Left lung (tissue), 10 donors: ENCODE measurements around the gene USF2. TPM values are rescaled to one million over a fixed set of nuclear protein-coding genes. Genes with fewer than 3 reads are reported as not detected.
A peak's percentile ranks its signal among the peaks of the same experiment; 100 is the strongest.

Experiments
- ATAC-seq: fragments of 200-7000 bp; cut with Tn5 transposase; one replicate; pipeline ENCODE4 v1.9.1; 2020; ENCODE audit warnings: moderate library complexity
- DNase-seq, 4 donors: peaks; one replicate each; pipeline ENCODE4 v3.0.0-alpha.2; 2013 to 2020
- H3K27ac ChIP-seq, 2 donors: fragments of 200-600 bp; sonication (generic) in 1 of 2; one replicate each; pipeline versions ENCODE4 v1.5.0 to v1.8.0; 2020 to 2021
- H3K27me3 ChIP-seq, 2 donors: fragments of 200-600 bp; sonication (generic) in 1 of 2; one replicate each; pipeline versions ENCODE4 v1.5.0 to v1.8.0; 2020 to 2021
- H3K36me3 ChIP-seq, 2 donors: fragments of 200-600 bp; sonication (generic) in 1 of 2; one replicate each; pipeline versions ENCODE4 v1.5.0 to v1.8.0; 2020 to 2021
- H3K4me1 ChIP-seq, 2 donors: fragments of 200-600 bp; one replicate each; pipeline ENCODE4 v1.8.0; 2021
- H3K4me3 ChIP-seq, 2 donors: fragments of 200-600 bp; sonication (generic) in 1 of 2; one replicate each; pipeline versions ENCODE4 v1.5.0 to v1.8.0; 2020 to 2021; ENCODE audit warnings: mild to moderate bottlenecking in 1 of 2
- H3K9me3 ChIP-seq, 2 donors: fragments of 200-600 bp; sonication (generic) in 1 of 2; one replicate each; pipeline versions ENCODE4 v1.5.0 to v1.8.0; 2020 to 2021
- intact Hi-C, 2 donors: fragments of 100-400 bp; cut with DNase I; formaldehyde crosslinking; loops; one replicate each; pipeline versions ENCODE4 v1.11.2 to v1.14.2; 2022
- polyA plus RNA-seq, 6 donors: library from polyadenylated mRNA; unstranded; fragments of 120-200 nt; gene quantifications; one replicate each; pipeline ENCODE4 v1.2.1, GENCODE V29; 2013; ENCODE audit not compliant: insufficient read length in 6 of 6
- total RNA-seq, 2 donors: library from RNA; stranded (reverse); fragmentation: NEBNext Ultra II Directional; extraction: Animal tissue kit (Norgen Biotek cat#: 25700); gene quantifications; one replicate each; pipeline ENCODE4 v1.2.1, GENCODE V29; 2021
- TF ChIP-seq, protein P1 (sequence below), 2 donors: fragments of 200-600 bp; sonication (generic) in 1 of 2; IDR thresholded peaks; one replicate each; pipeline versions ENCODE4 v1.5.0 to v1.8.0; 2021; ENCODE audit warnings: antibody characterized with exemption in 2 of 2
- donor health status: DM: no; HTN: yes; CAD: no.
- donor health status: DM: no; HTN: no; CAD: no.

The USF2 gene
- total and polyA plus RNA-seq, 8 donors: 123 to 187 (median 162) TPM

DNA sequence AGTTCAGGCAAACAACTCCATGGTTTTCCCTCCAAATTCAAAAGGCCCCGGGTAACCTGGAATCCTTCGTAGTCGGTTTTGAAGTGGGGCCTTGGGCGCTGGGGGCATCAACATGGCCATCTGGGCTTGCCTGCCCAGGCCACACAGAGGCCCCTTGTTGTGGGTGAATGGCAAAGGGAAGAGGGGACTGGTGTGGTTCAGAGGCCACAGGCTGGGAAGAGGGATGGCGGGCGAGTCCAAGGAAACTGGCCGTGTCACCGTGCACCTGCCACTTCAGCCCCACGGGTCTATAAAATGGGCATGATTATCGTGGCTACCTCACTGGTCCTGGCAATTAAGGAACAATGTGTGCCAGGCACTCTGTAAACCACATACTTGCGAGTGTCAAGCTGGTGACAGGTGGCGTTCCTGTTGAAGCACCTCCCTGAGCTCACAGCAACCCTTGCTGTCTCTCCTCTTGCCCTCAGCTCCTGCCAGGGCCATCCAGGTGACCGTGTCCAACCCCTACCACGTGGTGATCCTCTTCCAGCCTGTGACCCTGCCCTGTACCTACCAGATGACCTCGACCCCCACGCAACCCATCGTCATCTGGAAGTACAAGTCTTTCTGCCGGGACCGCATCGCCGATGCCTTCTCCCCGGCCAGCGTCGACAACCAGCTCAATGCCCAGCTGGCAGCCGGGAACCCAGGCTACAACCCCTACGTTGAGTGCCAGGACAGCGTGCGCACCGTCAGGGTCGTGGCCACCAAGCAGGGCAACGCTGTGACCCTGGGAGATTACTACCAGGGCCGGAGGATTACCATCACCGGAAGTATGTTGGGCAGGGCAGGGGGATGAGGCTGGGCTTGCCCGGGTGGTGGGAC, 18.7 kb upstream of the USF2 start:
- DNase-seq: peak in 2 of 4 donors; percentile 30 to 69
- Histone ChIP-seq H3K27ac (peak overlapping the region in 1 of 2 donors; percentile 89), H3K36me3 (peaks cover 0 to 7% of the 10 kb centered on the region in 2 donors), H3K27me3 (peaks cover 11 to 42% of the 10 kb centered on the region in 2 donors), H3K9me3 (no peaks in the 10 kb centered on the region), H3K4me1 (peaks cover 3 to 29% of the 10 kb centered on the region in 2 donors), H3K4me3 (peak overlapping the region; percentile 45 to 57)
- no peak for ATAC-seq
- TF ChIP-seq, protein P1, sequence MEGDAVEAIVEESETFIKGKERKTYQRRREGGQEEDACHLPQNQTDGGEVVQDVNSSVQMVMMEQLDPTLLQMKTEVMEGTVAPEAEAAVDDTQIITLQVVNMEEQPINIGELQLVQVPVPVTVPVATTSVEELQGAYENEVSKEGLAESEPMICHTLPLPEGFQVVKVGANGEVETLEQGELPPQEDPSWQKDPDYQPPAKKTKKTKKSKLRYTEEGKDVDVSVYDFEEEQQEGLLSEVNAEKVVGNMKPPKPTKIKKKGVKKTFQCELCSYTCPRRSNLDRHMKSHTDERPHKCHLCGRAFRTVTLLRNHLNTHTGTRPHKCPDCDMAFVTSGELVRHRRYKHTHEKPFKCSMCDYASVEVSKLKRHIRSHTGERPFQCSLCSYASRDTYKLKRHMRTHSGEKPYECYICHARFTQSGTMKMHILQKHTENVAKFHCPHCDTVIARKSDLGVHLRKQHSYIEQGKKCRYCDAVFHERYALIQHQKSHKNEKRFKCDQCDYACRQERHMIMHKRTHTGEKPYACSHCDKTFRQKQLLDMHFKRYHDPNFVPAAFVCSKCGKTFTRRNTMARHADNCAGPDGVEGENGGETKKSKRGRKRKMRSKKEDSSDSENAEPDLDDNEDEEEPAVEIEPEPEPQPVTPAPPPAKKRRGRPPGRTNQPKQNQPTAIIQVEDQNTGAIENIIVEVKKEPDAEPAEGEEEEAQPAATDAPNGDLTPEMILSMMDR (IDR thresholded peaks at IDR 0.05): no peak
- intact Hi-C loops: no loop called here

DNA sequence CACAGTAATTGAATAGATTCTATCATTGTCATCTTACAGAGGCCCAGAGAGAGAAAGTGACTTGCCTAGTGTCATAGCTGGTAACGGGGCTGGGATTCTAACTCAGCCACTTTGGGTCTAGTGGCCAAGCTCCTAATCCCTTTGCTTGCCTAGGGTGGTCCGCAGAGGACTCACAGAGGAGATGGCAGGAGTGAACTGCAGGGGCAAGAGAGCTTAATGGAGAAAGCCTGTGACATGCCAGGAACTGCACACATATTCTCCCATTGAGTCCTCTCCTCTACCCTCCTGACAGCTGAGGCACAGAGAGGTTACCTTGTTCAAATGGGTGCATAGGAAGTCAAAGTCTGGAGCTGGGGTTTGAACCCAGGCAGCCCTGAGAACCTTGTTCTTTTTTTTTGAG, 17.3 kb upstream of the USF2 start:
- ATAC-seq (no peak), DNase-seq (no peak)
- Histone ChIP-seq H3K9me3 (no peaks in the 10 kb centered on the region), H3K4me1 (peaks cover 3 to 29% of the 10 kb centered on the region in 2 donors), H3K27me3 (peaks cover 11 to 42% of the 10 kb centered on the region in 2 donors), H3K27ac (no peak overlapping the region), H3K36me3 (peaks cover 0 to 7% of the 10 kb centered on the region in 2 donors), H3K4me3 (no peak overlapping the region)
- TF ChIP-seq, protein P1 (IDR thresholded peaks at IDR 0.05): no peak
- intact Hi-C loops: no loop called here

DNA sequence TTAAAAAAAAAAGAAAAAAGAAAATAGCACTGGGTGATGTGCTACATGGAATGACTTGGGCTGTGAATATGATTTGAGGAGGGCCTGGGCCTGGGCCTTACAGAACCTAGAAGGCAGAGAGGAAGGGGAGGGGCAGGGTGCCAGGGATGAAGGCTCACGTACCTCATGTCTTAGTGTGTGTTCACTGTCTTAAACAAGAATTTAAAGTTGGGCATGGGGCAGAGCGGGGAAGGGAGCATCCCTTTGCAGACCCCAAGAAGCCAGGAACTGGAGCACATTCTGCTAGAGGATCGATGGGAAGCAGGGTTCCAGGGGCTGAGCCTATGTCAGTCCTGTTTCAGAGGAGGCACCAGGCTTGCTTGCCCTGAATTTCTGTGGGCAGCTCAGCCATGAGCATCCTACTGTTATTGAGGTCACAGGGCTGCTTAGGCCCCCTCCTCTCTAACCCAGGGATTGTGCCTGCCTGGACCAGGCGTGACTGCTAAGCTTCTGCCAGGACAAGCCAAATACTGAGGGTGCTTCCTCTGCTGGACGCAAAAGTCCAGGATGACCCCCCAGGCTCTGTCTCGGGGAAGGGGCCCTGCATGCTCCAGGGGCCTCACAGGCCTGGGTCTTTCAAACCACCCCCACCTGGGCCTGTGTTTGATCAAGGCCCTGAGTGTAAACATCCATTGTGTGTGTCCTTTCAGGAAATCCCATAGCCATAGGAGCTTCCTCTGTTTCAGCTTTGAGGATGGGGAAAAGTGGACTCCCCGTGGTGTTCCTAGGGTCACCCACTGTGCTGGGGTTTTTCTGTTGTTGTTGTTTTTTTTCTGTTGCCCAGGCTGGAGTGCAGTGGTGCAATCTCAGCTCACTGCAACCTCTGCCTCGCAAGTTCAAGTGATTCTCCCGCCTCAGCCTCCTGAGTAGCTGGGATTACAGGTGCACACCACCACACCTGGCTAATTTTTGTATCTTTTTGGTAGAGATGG, 15.2 kb upstream of the USF2 start:
- Histone ChIP-seq H3K27me3 (peaks cover 2 to 23% of the 10 kb centered on the region in 2 donors), H3K9me3 (no peaks in the 10 kb centered on the region), H3K36me3 (peaks cover 0 to 7% of the 10 kb centered on the region in 2 donors), H3K27ac (peak overlapping the region in 1 of 2 donors; percentile 60), H3K4me1 (peaks cover 0 to 17% of the 10 kb centered on the region in 2 donors), H3K4me3 (no peak overlapping the region)
- DNase-seq (peak in 2 of 4 donors; percentile 10 to 40), ATAC-seq (no peak)
- TF ChIP-seq, protein P1 (IDR thresholded peaks at IDR 0.05): no peak
- intact Hi-C loops: no loop called here

DNA sequence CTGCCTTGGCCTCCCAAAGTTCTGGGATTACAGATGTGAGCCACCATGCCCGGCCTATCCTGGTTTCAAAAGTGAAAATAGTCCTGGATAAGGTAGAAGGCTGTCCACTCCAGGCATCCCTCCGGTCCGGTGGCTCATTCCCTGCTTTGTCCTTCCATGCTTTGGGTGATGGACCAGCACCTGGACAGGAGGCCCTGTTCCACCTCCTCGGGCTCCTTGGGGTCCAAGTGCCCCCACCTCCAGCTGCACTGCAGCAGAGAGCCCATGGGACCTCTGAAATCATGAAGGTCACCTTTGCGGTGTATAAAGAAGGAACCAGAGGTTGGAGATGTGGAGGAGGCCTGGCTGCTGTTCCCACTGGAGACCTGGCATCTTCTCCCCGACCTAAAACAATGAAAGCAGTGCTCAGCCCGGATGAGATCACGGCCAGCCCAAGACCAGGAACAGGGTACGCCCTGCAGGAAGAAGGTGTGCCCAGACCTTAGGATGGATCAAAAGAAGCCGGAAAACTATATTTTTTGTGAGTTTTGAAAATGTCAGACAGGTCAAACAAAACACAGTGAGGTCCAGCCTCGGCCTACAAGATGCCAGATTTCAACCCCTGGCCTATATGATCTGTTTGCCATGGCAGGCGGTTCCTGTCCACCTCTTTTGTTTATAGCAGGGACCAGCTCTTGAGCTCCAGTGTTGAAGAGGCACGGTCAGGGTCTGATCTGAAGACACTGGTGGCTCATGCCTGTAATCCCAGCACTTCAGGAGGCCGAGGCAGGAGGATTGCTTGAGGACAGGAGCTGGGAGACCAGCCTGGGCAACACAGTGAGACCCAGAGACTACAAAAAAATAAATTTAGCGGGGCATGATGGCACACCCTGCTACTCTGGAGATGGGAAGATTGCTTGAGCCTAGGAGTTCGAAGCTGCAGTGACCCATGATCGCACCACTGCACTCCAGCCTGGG, 14.1 kb upstream of the USF2 start:
- TF ChIP-seq, protein P1 (IDR thresholded peaks at IDR 0.05): no peak
- H3K4me1 ChIP-seq: peaks cover 0 to 8% of the 10 kb centered on the region in 2 donors
- H3K27ac ChIP-seq: peak overlapping the region in 1 of 2 donors; percentile 60
- no peak overlapping the region for H3K4me3 ChIP-seq
- no peaks in the 10 kb centered on the region for H3K9me3 ChIP-seq
- ATAC-seq (peak; percentile 20), DNase-seq (peak in 2 of 4 donors; percentile 25 to 27)
- H3K36me3 ChIP-seq: peaks cover 0 to 7% of the 10 kb centered on the region in 2 donors
- intact Hi-C loops: no loop called here
- peaks cover 0 to 13% of the 10 kb centered on the region in 2 donors for H3K27me3 ChIP-seq
